WERI-Rb-1 (cell line): ENCODE data around the gene ZNF469.

ENCODE experiments used
- DNase-seq: peaks from one replicate; pipeline ENCODE4 v3.0.0-alpha.2; 2020
- H3K27ac ChIP-seq: fragments of 250-450 bp; sonication (Bioruptor Pico); 2 replicates; pipeline ENCODE4 v1.5.1; 2020; ENCODE audit warnings: mild to moderate bottlenecking, moderate library complexity
- H3K27me3 ChIP-seq: fragments of 250-450 bp; sonication (Bioruptor Pico); 2 replicates; pipeline ENCODE4 v1.5.1; 2021; ENCODE audit warnings: mild to moderate bottlenecking, low read depth, moderate library complexity; ENCODE audit not compliant: insufficient read depth, severe bottlenecking
- H3K36me3 ChIP-seq: fragments of 250-450 bp; sonication (Bioruptor Pico); 2 replicates; pipeline ENCODE4 v1.5.1; 2020; ENCODE audit warnings: mild to moderate bottlenecking, moderate library complexity
- H3K4me3 ChIP-seq: 2 replicates; pipeline ENCODE4 v1.5.1; 2011; ENCODE audit warnings: low read depth, mild to moderate bottlenecking, control low read depth, low read length
- H3K9me3 ChIP-seq: fragments of 250-450 bp; sonication (Bioruptor Pico); 2 replicates; pipeline ENCODE4 v1.5.1; 2021; ENCODE audit warnings: mild to moderate bottlenecking, moderate library complexity; ENCODE audit not compliant: severe bottlenecking
- TF ChIP-seq, protein P1 (sequence below): IDR thresholded peaks from 2 replicates; pipeline ENCODE4 v1.5.1; 2011; ENCODE audit warnings: low read depth, mild to moderate bottlenecking, control low read depth, inconsistent platforms, low read length

The ZNF469 gene

GRCh38 chr16:88382491-88383400 lies at the start of gene ZNF469:
TSS of gene ZNF469 (plus strand) at chr16:88382959. CDS start at chr16:88427471, 44,512 bp downstream.
- TF ChIP-seq, protein P1, sequence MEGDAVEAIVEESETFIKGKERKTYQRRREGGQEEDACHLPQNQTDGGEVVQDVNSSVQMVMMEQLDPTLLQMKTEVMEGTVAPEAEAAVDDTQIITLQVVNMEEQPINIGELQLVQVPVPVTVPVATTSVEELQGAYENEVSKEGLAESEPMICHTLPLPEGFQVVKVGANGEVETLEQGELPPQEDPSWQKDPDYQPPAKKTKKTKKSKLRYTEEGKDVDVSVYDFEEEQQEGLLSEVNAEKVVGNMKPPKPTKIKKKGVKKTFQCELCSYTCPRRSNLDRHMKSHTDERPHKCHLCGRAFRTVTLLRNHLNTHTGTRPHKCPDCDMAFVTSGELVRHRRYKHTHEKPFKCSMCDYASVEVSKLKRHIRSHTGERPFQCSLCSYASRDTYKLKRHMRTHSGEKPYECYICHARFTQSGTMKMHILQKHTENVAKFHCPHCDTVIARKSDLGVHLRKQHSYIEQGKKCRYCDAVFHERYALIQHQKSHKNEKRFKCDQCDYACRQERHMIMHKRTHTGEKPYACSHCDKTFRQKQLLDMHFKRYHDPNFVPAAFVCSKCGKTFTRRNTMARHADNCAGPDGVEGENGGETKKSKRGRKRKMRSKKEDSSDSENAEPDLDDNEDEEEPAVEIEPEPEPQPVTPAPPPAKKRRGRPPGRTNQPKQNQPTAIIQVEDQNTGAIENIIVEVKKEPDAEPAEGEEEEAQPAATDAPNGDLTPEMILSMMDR: no peak
- Histone ChIP-seq H3K4me3 (peak within 1 kb of the TSS; percentile 29), H3K36me3 (no peaks in the 10 kb centered on the region), H3K9me3 (no peaks in the 10 kb centered on the region), H3K27me3 (no peaks in the 10 kb centered on the region), H3K27ac (no peak within 1 kb of the TSS)
- DNase-seq: no peak

DNA sequence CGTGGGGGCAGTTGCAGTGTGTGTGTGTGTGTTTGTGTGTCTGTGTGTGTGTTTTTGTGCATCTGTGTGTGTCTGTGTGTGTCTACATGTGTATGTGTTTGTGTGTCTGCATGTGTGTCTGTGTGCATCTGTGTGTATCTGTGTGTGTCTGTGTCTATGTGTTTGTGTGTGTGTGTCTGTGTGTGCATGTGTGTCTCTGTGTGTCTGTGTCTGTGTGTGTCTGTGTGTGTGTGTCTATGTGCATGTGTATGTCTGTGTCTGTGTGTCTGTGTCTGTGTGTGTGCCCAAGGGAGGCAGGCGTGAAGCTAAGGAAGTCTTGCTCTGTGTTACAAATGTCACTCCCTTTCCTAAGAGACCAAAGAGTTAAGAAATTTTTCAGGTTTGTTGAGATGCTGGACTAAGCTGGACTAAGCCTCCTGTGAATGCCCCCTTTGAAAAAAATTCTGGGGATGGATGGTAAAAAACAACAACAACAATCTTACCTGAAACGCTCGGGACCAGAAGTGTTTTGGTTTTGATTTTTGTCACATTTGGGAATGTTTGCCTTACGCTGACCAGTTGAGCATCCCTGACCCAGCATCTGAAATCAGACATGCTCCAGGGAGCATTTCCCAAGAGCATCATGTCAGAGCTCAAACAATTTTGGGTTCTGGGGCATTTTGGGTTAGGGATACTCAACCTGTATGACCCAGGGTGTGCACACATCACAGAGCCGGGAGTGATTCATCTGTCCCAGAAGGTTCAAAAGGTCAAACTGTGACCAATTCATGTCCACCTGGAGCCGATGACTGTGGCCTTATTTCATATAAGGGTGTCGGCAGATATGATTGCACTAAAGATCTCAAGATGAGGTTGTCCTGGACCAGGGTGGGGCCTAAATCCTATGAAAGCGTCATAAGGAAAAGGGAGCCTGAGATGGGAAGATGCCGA lies 48.6 kb upstream of the ZNF469 start:
- Histone ChIP-seq H3K36me3 (no peaks in the 10 kb centered on the region), H3K27ac (no peak overlapping the region), H3K9me3 (no peaks in the 10 kb centered on the region), H3K27me3 (no peaks in the 10 kb centered on the region), H3K4me3 (no peak overlapping the region)
- TF ChIP-seq, protein P1: no peak
- DNase-seq: no peak

- Histone ChIP-seq H3K4me3 (no peak overlapping the region), H3K9me3 (no peaks in the 10 kb centered on the region), H3K27ac (no peak overlapping the region), H3K36me3 (no peaks in the 10 kb centered on the region), H3K27me3 (no peaks in the 10 kb centered on the region)
- TF ChIP-seq, protein P1: no peak
- no peak for DNase-seq
These were observed 47.7 kb upstream of the ZNF469 start for GRCh38 chr16:88334778-88335720.

- TF ChIP-seq, protein P1: no peak
- no peak overlapping the region for H3K4me3 ChIP-seq
These were observed 45.7 kb upstream of the ZNF469 start for GRCh38 chr16:88337021-88337420.

GRCh38 chr16:88337538-88337937 lies 45.2 kb upstream of the ZNF469 start:
- H3K9me3 ChIP-seq: no peaks in the 10 kb centered on the region

More at GRCh38 chr16:88337021-88337420, 45.7 kb upstream of the ZNF469 start:
- no peaks in the 10 kb centered on the region for H3K9me3 ChIP-seq
- DNase-seq: no peak
- no peaks in the 10 kb centered on the region for H3K27me3 ChIP-seq
- no peaks in the 10 kb centered on the region for H3K36me3 ChIP-seq
- no peak overlapping the region for H3K27ac ChIP-seq

More at GRCh38 chr16:88337538-88337937, 45.2 kb upstream of the ZNF469 start:
- Histone ChIP-seq H3K36me3 (no peaks in the 10 kb centered on the region), H3K27ac (no peak overlapping the region), H3K27me3 (no peaks in the 10 kb centered on the region), H3K4me3 (no peak overlapping the region)
- TF ChIP-seq, protein P1: no peak
- no peak for DNase-seq
